Measurements from ENCODE around the gene DPYD.

The DPYD gene

GRCh38 chr1:97139512-97139911 lies 781.3 kb downstream of the DPYD start:
- Histone ChIP-seq H4K20me1 (ENCODE audit: insufficient read depth, low read length) (no peaks in the 10 kb centered on the region), H3K27me3 (replicated peaks; ENCODE audit: insufficient read depth, low read length) (no peaks in the 10 kb centered on the region), H3K9me2 (replicated peaks; ENCODE audit: insufficient read depth, low read length) (no peaks in the 10 kb centered on the region), H3K79me2 (ENCODE audit: low read length) (no peaks in the 10 kb centered on the region), H3K4me3 (ENCODE audit: low read length) (no peak overlapping the region), H3K4me2 (ENCODE audit: low read depth, low read length) (no peak overlapping the region), H3K36me3 (replicated peaks; ENCODE audit: insufficient read depth, low read length) (no peaks in the 10 kb centered on the region), H3K4me1 (ENCODE audit: low read length) (0 out of 2 replicates have a peak, but pooled peaks cover 5% of the 10 kb centered on the region), H3F3A (ENCODE audit: insufficient read depth, low read length) (no peaks in the 10 kb centered on the region), H3K9ac (ENCODE audit: low read length) (no peak overlapping the region), H3K9me3 (replicated peaks; ENCODE audit: insufficient read depth, low read length) (no peaks in the 10 kb centered on the region), H2AFZ (ENCODE audit: low read length) (no peak overlapping the region), H3K27ac (ENCODE audit: low read length) (no peak overlapping the region)
- no peak for DNase-seq
- TF ChIP-seq EZH2phosphoT487 (IDR thresholded peaks at IDR 0.05; ENCODE audit: low read length) (no peak), EZH2 (optimal IDR thresholded peaks at IDR 0.05; ENCODE audit: low read depth, low read length) (no peak), CTCF (IDR thresholded peaks at IDR 0.05; ENCODE audit: low read length) (no peak)

- Histone ChIP-seq H3K9ac (ENCODE audit: low read length) (no peak overlapping the region), H3F3A (ENCODE audit: insufficient read depth, low read length) (no peaks in the 10 kb centered on the region), H4K20me1 (ENCODE audit: insufficient read depth, low read length) (no peaks in the 10 kb centered on the region), H3K9me2 (replicated peaks; ENCODE audit: insufficient read depth, low read length) (no peaks in the 10 kb centered on the region), H3K27ac (ENCODE audit: low read length) (no peak overlapping the region), H2AFZ (ENCODE audit: low read length) (no peak overlapping the region), H3K9me3 (replicated peaks; ENCODE audit: insufficient read depth, low read length) (no peaks in the 10 kb centered on the region), H3K36me3 (replicated peaks; ENCODE audit: insufficient read depth, low read length) (no peaks in the 10 kb centered on the region), H3K4me3 (ENCODE audit: low read length) (no peak overlapping the region), H3K4me2 (ENCODE audit: low read depth, low read length) (peak overlapping the region; percentile 34; the same call in 1 of the 2 replicates), H3K27me3 (replicated peaks; ENCODE audit: insufficient read depth, low read length) (no peaks in the 10 kb centered on the region), H3K79me2 (ENCODE audit: low read length) (no peaks in the 10 kb centered on the region), H3K4me1 (ENCODE audit: low read length) (0 out of 2 replicates have a peak, but pooled peaks cover 5% of the 10 kb centered on the region)
- no peak for DNase-seq
- TF ChIP-seq EZH2phosphoT487 (IDR thresholded peaks at IDR 0.05; ENCODE audit: low read length), result no peak
Observed at GRCh38 chr1:97138515-97139032, 782.3 kb downstream of the DPYD start.

- peak; percentile 39 for DNase-seq
- H2AFZ ChIP-seq (ENCODE audit: low read length), result no peak overlapping the region
- H3K27ac ChIP-seq (ENCODE audit: low read length), result no peak overlapping the region
- H4K20me1 ChIP-seq (ENCODE audit: insufficient read depth, low read length), result no peaks in the 10 kb centered on the region
- H3K4me1 ChIP-seq (ENCODE audit: low read length), result 0 out of 2 replicates have a peak, but pooled peaks cover 5% of the 10 kb centered on the region
- H3K9ac ChIP-seq (ENCODE audit: low read length), result no peak overlapping the region
- no peaks in the 10 kb centered on the region for H3F3A ChIP-seq (ENCODE audit: insufficient read depth, low read length)
- H3K79me2 ChIP-seq (ENCODE audit: low read length), result no peaks in the 10 kb centered on the region
- H3K27me3 ChIP-seq (replicated peaks; ENCODE audit: insufficient read depth, low read length), result no peaks in the 10 kb centered on the region
- H3K4me3 ChIP-seq (ENCODE audit: low read length), result no peak overlapping the region
- H3K9me2 ChIP-seq (replicated peaks; ENCODE audit: insufficient read depth, low read length), result no peaks in the 10 kb centered on the region
- no peaks in the 10 kb centered on the region for H3K9me3 ChIP-seq (replicated peaks; ENCODE audit: insufficient read depth, low read length)
- H3K4me2 ChIP-seq (ENCODE audit: low read depth, low read length), result peak overlapping the region; percentile 34; the same call in 1 of the 2 replicates
- TF ChIP-seq EZH2phosphoT487 (IDR thresholded peaks at IDR 0.05; ENCODE audit: low read length) (no peak), CTCF (IDR thresholded peaks at IDR 0.05; ENCODE audit: low read length) (peak; percentile 43), EZH2 (optimal IDR thresholded peaks at IDR 0.05; ENCODE audit: low read depth, low read length) (no peak)
- H3K36me3 ChIP-seq (replicated peaks; ENCODE audit: insufficient read depth, low read length), result no peaks in the 10 kb centered on the region
Observed at GRCh38 chr1:97137862-97138514, 782.8 kb downstream of the DPYD start.

GRCh38 chr1:97136996-97137395 lies 783.8 kb downstream of the DPYD start:
- DNase-seq, result no peak
- Histone ChIP-seq H3K4me1 (ENCODE audit: low read length) (0 out of 2 replicates have a peak, but pooled peaks cover 5% of the 10 kb centered on the region), H3K36me3 (replicated peaks; ENCODE audit: insufficient read depth, low read length) (no peaks in the 10 kb centered on the region), H3K27me3 (replicated peaks; ENCODE audit: insufficient read depth, low read length) (no peaks in the 10 kb centered on the region), H2AFZ (ENCODE audit: low read length) (no peak overlapping the region), H3K4me3 (ENCODE audit: low read length) (no peak overlapping the region), H4K20me1 (ENCODE audit: insufficient read depth, low read length) (no peaks in the 10 kb centered on the region), H3K9me3 (replicated peaks; ENCODE audit: insufficient read depth, low read length) (no peaks in the 10 kb centered on the region), H3K4me2 (ENCODE audit: low read depth, low read length) (no peak overlapping the region), H3K27ac (ENCODE audit: low read length) (no peak overlapping the region), H3K9me2 (replicated peaks; ENCODE audit: insufficient read depth, low read length) (no peaks in the 10 kb centered on the region), H3F3A (ENCODE audit: insufficient read depth, low read length) (no peaks in the 10 kb centered on the region), H3K9ac (ENCODE audit: low read length) (no peak overlapping the region), H3K79me2 (ENCODE audit: low read length) (no peaks in the 10 kb centered on the region)
- TF ChIP-seq EZH2phosphoT487 (IDR thresholded peaks at IDR 0.05; ENCODE audit: low read length) (no peak), EZH2 (optimal IDR thresholded peaks at IDR 0.05; ENCODE audit: low read depth, low read length) (no peak), CTCF (IDR thresholded peaks at IDR 0.05; ENCODE audit: low read length) (no peak)
